C1 segment of cervical spinal cord (tissue), 14 donors: ENCODE results near the gene VWC2L.
A peak's percentile ranks its signal among the peaks of the same experiment; 100 is the strongest.

Experiments
- DNase-seq, 14 donors: peaks; one replicate each; lab custom pipeline; 2025; lab: John Stamatoyannopoulos, UW

Gene VWC2L

GRCh38 chr2:214410918-214411554 is at the start of gene VWC2L:
VWC2L (plus strand) TSS chr2:214411054; CDS start chr2:214414194, 3,140 bp downstream.
- DNase-seq = peak in 12 of 14 donors; percentile 0 to 75 (median 64)

DNA sequence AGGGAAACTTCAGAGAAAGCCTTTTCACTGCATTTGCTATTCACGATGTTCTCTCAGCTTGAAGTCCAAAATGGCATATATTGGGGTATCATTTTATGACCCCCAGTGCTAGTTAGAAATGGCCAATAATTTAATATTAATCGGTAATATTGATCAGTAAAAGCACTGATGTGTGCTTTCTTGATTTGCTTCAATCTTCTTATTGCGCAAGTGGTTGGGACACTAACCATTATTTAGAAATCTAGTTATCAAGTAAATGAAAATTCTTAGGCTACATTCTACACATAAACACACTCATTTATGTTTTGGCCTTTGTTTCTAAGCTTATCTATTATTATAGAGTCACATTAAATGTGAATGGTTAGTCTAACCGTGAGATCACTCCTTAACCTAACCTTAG is 49.7 kb upstream of the VWC2L start:
- DNase-seq = no peak

DNA sequence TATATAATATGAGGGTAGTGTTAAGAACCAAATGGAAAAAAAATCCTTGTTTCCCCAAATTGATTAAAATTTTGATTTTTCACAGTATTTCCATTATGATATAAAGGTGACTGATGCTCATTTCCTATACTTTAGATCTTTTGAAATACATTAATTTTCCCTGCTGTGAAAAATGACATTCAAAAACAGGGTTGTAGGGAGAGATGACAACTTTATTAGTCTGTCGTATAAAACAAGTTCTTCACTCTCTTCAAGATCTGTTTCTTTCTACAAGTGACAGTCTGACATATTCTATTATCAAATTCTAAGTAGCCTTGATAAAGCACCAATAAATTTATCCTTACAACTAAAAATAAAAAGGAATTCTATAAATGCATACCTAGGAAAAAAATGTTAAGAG is 45.3 kb upstream of the VWC2L start:
- DNase-seq = no peak

GRCh38 chr2:214367171-214367570 is 43.7 kb upstream of the VWC2L start:
- DNase-seq = no peak

GRCh38 chr2:214376618-214377285 is 34.1 kb upstream of the VWC2L start:
- DNase-seq = no peak

- no peak for DNase-seq
These were observed 33.6 kb upstream of the VWC2L start for GRCh38 chr2:214377286-214377624.

GRCh38 chr2:214378455-214379103 is 32.3 kb upstream of the VWC2L start:
- no peak for DNase-seq

- no peak for DNase-seq
These were observed 31.6 kb upstream of the VWC2L start for GRCh38 chr2:214379227-214379626.

- no peak for DNase-seq
These were observed 30.2 kb upstream of the VWC2L start for GRCh38 chr2:214380681-214381080.

DNA sequence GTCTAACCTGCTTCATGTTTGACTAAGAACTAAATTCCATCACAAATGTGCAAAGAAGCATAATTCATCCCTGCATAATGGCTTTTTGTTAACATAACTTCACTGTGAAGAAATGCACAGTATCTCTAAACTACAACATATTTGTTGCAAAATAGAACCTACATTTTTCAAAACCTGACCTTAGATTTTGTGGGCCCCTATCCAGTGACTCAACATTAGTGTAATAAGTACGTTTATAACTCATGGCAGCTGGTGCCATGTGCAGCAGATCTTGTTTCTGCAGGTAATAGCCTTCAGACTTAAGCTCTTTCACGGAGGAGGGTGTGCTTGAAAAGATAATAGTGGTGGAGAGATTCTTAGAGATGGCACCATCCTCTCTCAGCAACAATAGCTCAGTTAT is 28.6 kb upstream of the VWC2L start:
- no peak for DNase-seq

DNA sequence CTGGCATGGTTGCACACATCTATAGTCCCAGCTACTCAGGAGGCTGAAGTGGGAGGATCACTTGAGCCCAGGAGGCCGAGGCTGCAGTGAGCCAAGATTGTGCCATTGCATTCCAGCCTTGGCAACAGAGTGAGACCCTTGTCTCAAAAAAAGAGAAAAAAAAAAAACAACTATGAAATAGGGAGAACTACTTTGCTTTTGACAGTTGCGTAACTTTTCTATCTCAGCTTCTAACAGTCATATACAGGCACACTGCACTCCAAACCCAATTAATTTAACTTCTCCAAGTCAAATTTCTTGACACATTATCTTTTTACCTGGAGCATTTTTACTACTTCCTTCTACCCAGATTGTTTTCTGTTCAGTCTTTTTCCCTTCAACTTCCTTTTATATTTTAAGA is 24.1 kb upstream of the VWC2L start:
- DNase-seq = no peak

DNA sequence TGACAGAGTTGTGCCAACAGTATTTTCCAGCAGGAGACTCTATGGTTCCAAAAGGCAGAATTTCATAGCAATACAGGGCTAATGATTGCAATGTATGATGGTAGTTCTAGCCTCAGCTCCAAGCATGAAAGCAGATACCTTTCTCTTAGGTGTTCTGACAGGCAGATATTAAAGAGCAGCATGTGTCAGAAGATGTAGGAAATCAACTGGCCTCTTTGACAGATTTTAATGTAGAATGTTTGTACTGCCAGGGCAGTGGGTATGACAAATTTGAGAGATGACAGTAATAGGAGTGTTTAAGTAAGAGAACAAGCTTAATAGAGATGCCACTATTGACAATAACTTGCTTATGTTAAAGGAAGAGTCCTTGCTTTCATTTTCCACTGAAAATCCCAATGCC is 21.5 kb upstream of the VWC2L start:
- no peak for DNase-seq

DNA sequence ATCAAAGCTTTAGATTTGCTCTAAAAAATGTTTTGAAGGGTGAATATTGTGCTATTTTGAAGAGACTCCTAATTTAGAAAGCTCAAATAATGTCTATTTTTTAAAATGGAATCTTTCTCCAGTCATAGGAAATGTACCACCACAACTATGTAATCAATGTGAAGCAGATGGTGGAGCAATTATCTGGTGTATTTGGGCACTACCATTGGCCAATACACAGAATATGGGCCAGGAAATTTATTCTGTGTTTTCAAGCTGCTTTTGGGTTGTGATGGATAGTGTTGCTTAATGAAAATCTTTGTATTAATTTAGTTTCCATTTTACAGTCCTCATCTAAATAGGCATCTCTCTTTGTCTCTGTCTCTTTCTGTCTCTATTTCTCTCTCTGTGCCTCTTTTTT is 17.1 kb upstream of the VWC2L start:
- no peak for DNase-seq

DNA sequence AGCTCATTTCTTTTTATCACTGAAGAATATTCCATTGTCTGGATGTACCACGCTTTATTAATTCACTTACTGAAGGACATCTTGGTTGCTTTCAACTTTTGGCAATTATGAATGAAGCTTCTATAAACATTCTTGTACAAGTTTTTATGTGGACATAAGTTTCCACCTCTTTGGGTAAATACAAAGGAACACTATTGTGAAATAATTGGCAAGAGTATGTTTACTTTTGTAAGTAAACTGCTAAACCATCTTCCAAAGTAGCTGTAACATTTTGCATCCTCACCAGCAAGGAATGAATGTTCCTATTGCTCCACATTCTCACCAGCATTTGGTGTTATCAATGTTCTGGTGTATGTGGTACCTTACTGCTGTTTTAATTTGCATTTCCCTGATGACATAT is 15.8 kb upstream of the VWC2L start:
- DNase-seq = no peak

- DNase-seq = no peak
These were observed 9.3 kb upstream of the VWC2L start for GRCh38 chr2:214401580-214401979.

GRCh38 chr2:214410128-214410775 is 602 bp upstream of the VWC2L start:
- no peak for DNase-seq

- DNase-seq = no peak
These were observed 1.8 kb downstream of the VWC2L start for GRCh38 chr2:214412679-214413078.

DNA sequence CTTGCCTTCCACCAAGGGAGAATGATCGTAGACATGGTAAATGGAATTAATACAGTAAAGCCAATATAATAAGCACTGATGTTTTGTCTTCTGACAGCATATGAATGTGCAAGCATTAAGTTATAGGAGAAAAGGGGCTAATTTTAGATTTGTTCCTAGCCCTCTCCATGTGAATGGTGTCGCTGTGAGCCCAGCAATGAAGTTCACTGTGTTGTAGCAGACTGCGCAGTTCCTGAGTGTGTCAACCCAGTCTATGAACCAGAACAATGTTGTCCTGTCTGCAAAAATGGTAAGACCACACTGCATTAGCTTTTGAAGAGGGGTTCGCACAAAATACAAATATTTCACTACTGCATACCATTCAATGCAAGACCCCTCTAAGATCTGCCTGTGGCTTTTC is 25.6 kb downstream of the VWC2L start:
- DNase-seq = no peak

DNA sequence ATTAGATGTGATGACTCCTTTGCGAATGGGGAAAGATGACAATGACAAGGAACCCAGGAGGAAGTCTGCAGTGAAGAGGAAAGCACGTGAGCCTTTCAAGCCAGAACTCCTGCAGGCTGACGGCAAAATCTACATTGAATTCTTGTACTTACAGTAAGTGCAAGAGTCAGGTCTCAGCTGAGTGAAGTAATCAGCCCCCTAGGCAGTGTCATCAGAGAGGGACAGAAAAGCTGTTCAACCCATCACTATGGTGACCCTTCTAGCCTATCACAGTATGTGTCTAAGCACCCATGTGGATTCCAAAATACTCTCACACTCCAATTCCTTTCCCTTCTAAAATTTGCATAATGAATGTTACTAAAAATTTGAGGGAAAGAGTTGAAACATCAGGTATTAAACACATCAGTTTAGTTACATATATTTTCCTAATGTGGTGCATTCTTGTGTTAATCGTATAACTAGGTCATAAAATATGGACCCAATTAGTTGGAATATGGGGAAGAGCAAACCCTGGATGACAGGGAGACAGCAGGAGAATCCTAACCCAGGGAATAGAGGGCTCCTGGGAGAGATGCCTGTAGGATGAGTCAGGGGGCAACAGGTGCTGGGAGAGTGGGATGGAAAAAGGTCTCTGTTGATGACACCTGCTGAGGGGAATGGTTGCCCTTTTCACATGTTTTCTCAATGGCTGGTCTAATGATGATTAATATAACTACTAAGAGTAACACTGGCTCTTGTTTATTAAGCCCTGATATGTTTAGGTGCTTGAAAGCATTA is 39.5 kb downstream of the VWC2L start:
- DNase-seq = no peak

- no peak for DNase-seq
These were observed 40.8 kb downstream of the VWC2L start for GRCh38 chr2:214451516-214452275.
